SJCRH30 (cell line): Measurements from ENCODE around the gene ANKRD36B. TPM values are rescaled to one million over a fixed set of nuclear protein-coding genes. Genes with fewer than 3 reads are reported as not detected.
"Not testable (repeated sequence)": the region's sequence is repeated elsewhere in the genome, so short reads cannot be mapped to it uniquely, and the experiment has no call there.

Experiments used
- DNase-seq, 2 experiments: peaks; one replicate each; pipeline ENCODE4 v3.0.0-alpha.2; 2015 to 2020
- H3K27ac ChIP-seq: fragments of 250-450 bp; sonication (Bioruptor Pico); 2 replicates; pipeline ENCODE4 v1.5.1; 2020; ENCODE audit warnings: mild to moderate bottlenecking, moderate library complexity
- H3K27me3 ChIP-seq: fragments of 250-450 bp; sonication (Bioruptor Pico); 2 replicates; pipeline ENCODE4 v1.5.1; 2020; ENCODE audit warnings: mild to moderate bottlenecking, moderate library complexity
- H3K36me3 ChIP-seq: fragments of 250-450 bp; sonication (Bioruptor Pico); 2 replicates; pipeline ENCODE4 v1.5.1; 2020; ENCODE audit warnings: mild to moderate bottlenecking, moderate library complexity
- H3K4me1 ChIP-seq: fragments of 250-450 bp; sonication (Bioruptor Pico); 2 replicates; pipeline ENCODE4 v1.5.1; 2020; ENCODE audit warnings: mild to moderate bottlenecking, moderate library complexity
- H3K4me3 ChIP-seq: fragments of 250-450 bp; sonication (Bioruptor Pico); 2 replicates; pipeline ENCODE4 v1.5.1; 2020; ENCODE audit warnings: mild to moderate bottlenecking, moderate library complexity
- H3K9me3 ChIP-seq: fragments of 250-450 bp; sonication (Bioruptor Pico); replicated peaks from 2 replicates; pipeline ENCODE4 v1.5.1; 2020; ENCODE audit warnings: mild to moderate bottlenecking, moderate library complexity
- total RNA-seq: library from RNA; depleted of rRNA; stranded (reverse); fragments of >200 nt; shearing (Covaris generic); gene quantifications from 2 replicates; pipeline ENCODE4 v1.2.3, GENCODE V29; 2014

ANKRD36B gene
- total RNA-seq, 1 experiment from 2014 or later: 27.3 TPM

DNA sequence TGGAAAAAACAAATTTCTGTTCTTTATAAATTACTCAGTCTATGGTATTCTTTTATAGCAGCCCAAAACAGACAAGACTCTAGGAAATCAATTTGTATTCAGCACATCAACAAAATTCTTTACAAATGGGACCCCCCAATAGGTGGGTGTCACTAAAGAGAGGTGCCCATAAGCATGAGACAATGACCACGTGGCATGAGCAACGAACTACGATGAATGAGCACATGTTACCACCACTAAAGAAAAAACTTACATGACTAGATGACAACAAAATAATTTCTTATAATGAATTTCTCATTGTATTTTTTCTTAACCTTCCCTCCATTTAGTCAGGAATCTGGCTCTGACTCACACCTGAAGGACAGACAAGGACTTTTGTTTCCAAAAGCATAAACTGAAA, 3.8 kb upstream of the ANKRD36B start:
- not testable (repeated sequence) for H3K9me3 ChIP-seq, DNase-seq, H3K27me3 ChIP-seq, H3K36me3 ChIP-seq, H3K4me1 ChIP-seq, H3K27ac ChIP-seq, H3K4me3 ChIP-seq

- not testable (repeated sequence) for H3K36me3 ChIP-seq, H3K4me1 ChIP-seq, H3K9me3 ChIP-seq, H3K27me3 ChIP-seq
- H3K27ac ChIP-seq: peak overlapping the region; percentile 67
- peak overlapping the region; percentile 87 for H3K4me3 ChIP-seq
- peak; percentile 79 to 91 for DNase-seq
Measured at GRCh38 chr2:97590515-97591394, 1.1 kb upstream of the ANKRD36B start.

DNA sequence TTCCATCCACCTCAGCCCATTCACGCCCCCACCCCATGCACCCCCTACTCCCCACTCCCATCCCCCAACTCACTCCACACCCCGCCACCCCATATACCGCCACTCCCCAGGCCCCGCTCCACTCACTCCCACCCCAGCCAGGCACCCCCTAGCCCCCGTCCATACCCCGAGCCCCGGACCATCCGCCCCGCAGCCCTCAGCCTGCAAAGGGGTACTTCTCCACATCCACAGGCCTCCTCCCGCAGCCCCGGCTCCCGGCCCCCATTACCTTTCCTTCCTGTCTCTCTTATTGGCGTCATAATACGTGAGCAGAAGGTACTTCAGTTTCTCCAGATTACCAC, 450 bp downstream of the ANKRD36B start:
- not testable (repeated sequence) for H3K27ac ChIP-seq, H3K27me3 ChIP-seq, H3K4me1 ChIP-seq, DNase-seq, H3K36me3 ChIP-seq, H3K9me3 ChIP-seq
- peak overlapping the region; percentile 53 for H3K4me3 ChIP-seq

DNA sequence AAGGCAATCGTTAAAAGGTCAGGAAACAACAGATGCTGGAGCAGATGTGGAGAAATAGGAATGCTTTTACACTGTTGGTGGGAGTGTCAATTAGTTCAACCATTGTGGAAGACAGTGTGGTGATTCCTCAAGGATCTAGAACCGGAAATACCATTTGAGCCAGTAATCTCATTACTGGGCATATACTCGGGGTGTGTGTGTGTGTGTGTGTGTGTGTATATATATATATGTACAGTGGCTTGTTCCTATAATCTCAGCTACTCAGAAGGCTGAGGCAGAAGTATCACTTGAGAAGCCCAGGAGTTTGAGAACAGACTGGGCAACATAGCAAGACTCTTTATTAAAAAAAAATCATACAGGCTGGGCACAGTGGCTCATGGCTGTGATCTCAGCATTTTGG, 24.0 kb downstream of the ANKRD36B start:
- H3K27ac ChIP-seq, H3K9me3 ChIP-seq, H3K4me3 ChIP-seq, H3K27me3 ChIP-seq, H3K4me1 ChIP-seq, H3K36me3 ChIP-seq: not testable (repeated sequence)
- peak; percentile 3 to 7 for DNase-seq

DNA sequence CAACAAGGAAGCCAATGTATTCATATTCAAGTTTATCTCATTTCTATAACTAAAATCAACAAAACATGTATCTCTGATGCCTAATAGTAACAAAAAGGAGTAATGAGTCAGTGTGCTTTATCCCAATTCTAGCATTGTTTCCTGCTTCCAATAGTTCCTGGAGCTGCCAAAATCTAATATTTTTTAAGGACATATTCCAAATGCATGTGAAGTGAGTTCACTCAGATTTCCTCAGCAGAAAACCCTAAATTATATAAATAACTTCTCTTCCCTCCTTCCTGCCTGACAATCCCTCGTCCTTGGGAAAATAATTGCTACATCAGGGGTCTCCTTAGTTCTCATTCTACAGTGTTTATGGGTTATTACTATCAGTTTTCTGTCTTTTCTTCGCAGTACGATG, 37.3 kb downstream of the ANKRD36B start:
- not testable (repeated sequence) for DNase-seq, H3K4me3 ChIP-seq, H3K27ac ChIP-seq, H3K27me3 ChIP-seq, H3K36me3 ChIP-seq, H3K9me3 ChIP-seq, H3K4me1 ChIP-seq

DNA sequence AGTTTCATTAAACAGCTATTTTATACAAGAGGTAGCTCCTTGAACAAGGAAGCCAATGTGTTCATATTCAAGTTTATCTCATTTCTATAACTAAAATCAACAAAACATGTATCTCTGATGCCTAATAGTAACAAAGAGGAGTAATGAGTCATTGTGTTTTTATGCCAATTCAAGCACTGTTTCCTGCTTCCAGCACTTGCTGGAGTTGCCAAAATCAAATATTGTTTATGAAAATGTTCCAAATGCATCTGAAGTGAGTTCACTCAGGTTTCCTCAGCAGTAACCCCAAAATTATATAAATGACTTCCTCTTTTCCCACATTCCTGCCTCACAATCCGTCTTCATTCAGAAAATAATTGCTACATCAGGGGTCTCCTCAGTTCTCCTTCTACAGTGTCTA, 39.2 kb downstream of the ANKRD36B start:
- not testable (repeated sequence) for DNase-seq, H3K27me3 ChIP-seq, H3K36me3 ChIP-seq, H3K9me3 ChIP-seq, H3K27ac ChIP-seq, H3K4me1 ChIP-seq, H3K4me3 ChIP-seq

- not testable (repeated sequence) for DNase-seq, H3K27me3 ChIP-seq, H3K36me3 ChIP-seq
Measured at GRCh38 chr2:97549058-97549457, 40.6 kb downstream of the ANKRD36B start.

GRCh38 chr2:97548536-97548935, 41.1 kb downstream of the ANKRD36B start:
- not testable (repeated sequence) for H3K36me3 ChIP-seq, H3K4me3 ChIP-seq, H3K27ac ChIP-seq, H3K9me3 ChIP-seq, H3K27me3 ChIP-seq, DNase-seq, H3K4me1 ChIP-seq

More at GRCh38 chr2:97549058-97549457, 40.6 kb downstream of the ANKRD36B start:
- H3K27ac ChIP-seq, H3K4me1 ChIP-seq, H3K4me3 ChIP-seq, H3K9me3 ChIP-seq: not testable (repeated sequence)

GRCh38 chr2:97546711-97547110, 43.0 kb downstream of the ANKRD36B start:
- Histone ChIP-seq H3K27me3 (no peaks in the 10 kb centered on the region), H3K36me3 (0 out of 2 replicates have a peak, but pooled peaks cover under 1% of the 10 kb centered on the region), H3K4me1 (no peaks in the 10 kb centered on the region), H3K4me3 (no peak overlapping the region), H3K27ac (no peak overlapping the region), H3K9me3 (no peaks in the 10 kb centered on the region)
- no peak for DNase-seq

DNA sequence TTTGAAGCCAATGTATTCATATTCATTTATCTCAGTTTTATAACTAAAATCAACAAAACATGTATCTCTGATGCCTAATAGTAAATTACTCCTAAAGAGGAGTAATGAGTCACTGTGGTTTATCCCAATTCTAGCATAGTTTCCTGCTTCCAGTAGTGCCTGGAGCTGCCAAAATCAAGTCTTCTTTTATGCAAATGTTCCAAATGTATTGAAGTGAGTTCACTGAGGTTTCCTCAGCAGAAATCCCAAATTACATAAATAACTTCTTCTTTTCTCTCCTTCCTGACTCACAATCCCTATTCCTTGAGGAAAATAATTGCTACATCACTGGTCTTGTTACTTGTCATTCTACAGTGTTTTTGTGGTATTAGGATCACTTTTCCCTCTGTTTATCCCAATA, 44.8 kb downstream of the ANKRD36B start:
- not testable (repeated sequence) for H3K4me3 ChIP-seq, H3K4me1 ChIP-seq, H3K27me3 ChIP-seq, H3K9me3 ChIP-seq, H3K36me3 ChIP-seq, DNase-seq, H3K27ac ChIP-seq

GRCh38 chr2:97525904-97526303, 63.8 kb downstream of the ANKRD36B start:
- not testable (repeated sequence) for H3K27me3 ChIP-seq, H3K9me3 ChIP-seq, DNase-seq, H3K27ac ChIP-seq, H3K4me1 ChIP-seq, H3K4me3 ChIP-seq, H3K36me3 ChIP-seq

GRCh38 chr2:97523816-97524215, 65.9 kb downstream of the ANKRD36B start:
- not testable (repeated sequence) for H3K4me3 ChIP-seq, H3K36me3 ChIP-seq, DNase-seq, H3K9me3 ChIP-seq, H3K27me3 ChIP-seq, H3K4me1 ChIP-seq, H3K27ac ChIP-seq

DNA sequence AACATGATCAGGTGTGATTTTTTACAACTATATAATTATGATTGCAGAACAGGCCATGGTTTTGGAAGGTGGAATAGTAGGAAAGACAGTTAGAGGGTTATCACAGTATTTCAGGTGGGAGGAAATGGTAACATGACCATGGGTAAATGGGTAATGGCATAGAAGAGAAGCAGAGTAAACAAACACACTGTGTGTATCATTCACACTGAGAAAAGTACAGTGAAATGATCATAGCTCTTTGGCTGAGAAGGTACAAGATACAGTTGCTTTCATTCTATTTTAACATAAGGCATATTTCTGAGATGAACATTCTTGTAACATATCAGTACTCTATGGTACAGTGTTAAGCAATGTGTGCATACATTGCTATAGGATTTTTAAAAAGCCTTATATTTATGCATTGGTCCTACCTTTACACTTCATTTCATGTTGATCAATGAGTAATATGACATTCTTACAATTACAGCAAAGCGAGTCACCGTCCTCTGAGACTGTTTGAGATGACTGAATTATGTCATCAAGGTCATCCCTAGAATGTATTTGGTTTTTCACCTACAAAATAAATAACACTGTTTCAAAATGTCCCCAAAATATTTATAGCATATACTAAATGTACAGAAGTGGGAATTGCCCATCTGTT, 66.6 kb downstream of the ANKRD36B start:
- H3K9me3 ChIP-seq, H3K27me3 ChIP-seq, DNase-seq, H3K4me1 ChIP-seq, H3K4me3 ChIP-seq, H3K27ac ChIP-seq, H3K36me3 ChIP-seq: not testable (repeated sequence)

DNA sequence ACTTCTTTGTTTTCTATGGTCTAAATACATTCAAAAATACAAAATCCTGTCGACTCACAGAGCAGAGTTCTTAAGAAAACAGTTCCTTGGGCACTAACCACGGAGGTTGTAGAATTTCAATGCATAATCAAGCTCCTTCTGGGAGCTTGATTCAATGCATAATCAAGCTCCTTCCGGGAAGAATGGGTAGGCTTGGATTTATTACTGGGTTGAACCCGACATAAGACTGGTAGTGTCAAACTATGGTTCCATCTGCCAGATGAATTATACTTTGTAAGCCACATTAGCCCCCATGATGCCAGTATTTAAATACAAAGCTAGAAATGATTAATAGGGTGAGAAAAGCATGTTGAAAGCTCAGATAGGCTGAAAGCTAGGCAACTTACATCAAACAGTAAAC, 94.0 kb downstream of the ANKRD36B start:
- H3K27ac ChIP-seq, H3K36me3 ChIP-seq, H3K4me3 ChIP-seq, H3K27me3 ChIP-seq, H3K9me3 ChIP-seq, DNase-seq, H3K4me1 ChIP-seq: not testable (repeated sequence)

DNA sequence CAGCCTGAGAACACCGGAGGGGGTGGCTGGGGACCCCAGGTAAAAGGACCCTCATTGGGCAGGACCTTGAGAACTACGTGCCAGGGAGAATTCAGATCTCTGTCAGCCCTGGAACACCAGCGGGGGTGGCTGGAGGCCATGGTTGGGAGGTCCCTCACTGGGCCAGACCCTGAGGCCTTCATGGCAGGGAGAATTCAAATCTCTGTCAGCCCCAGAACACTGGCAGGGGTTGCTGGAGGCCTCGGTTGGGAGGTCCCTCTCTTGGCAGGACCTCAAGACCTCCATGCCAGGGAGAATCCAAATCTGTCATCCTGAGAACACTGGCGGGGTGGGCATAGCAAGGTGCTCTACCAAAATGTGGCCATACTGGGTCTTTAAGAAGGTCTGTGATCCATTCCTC, 99.5 kb downstream of the ANKRD36B start:
- H3K9me3 ChIP-seq, H3K27ac ChIP-seq, H3K27me3 ChIP-seq, H3K36me3 ChIP-seq, H3K4me3 ChIP-seq, H3K4me1 ChIP-seq: not testable (repeated sequence)
- peak in 1 of 2 experiments; percentile 0 for DNase-seq
